Vagina (tissue), 2 donors: Measurements from ENCODE around the gene PLA2G10.

Source experiments
- POLR2A ChIP-seq, 2 donors: fragments of 450-650 bp; IDR thresholded peaks; one replicate each; pipeline ENCODE4 v1.6.1; 2017; ENCODE audit warnings: antibody characterized with exemption in 2 of 2, mild to moderate bottlenecking in 2 of 2, moderate library complexity in 2 of 2
- POLR2AphosphoS5 ChIP-seq, 2 donors: sonication (generic); formaldehyde crosslinking; IDR thresholded peaks; one replicate each; pipeline ENCODE4 v1.9.0; 2017; ENCODE audit warnings: antibody characterized with exemption in 2 of 2, mild to moderate bottlenecking in 2 of 2, low read depth in 1 of 2; ENCODE audit not compliant: insufficient read depth in 1 of 2
- TF ChIP-seq, protein P1 (sequence below), 3 experiments: fragments of 450-650 bp in 2 of 3; fragments of 200-600 bp in 1 of 3; sonication (generic) in 1 of 3; IDR thresholded peaks; one replicate each; pipeline ENCODE4 v1.5.1; 2017 to 2019; ENCODE audit warnings: antibody characterized with exemption in 3 of 3, mild to moderate bottlenecking in 2 of 3, moderate library complexity in 2 of 3

DNA sequence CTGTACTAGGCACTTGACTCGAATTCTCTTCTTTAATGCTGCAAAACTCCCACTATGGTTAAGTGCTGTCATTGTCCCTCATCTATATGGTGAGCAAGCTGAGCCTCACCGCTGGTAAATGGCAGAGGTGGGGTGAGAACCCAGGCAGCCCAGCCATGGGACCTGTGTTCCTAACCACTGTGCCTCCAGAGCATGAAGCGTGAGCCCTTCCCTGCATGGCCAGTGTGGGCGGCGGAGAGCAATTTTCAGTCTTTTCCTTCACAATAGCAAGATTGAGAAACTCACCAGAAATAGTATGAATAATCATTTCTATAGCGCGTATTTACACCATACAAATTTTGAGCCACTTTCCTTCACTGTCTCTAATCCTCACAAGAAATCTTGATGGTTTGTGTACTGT lies 52.2 kb downstream of the PLA2G10 start:
- TF ChIP-seq, protein P1, sequence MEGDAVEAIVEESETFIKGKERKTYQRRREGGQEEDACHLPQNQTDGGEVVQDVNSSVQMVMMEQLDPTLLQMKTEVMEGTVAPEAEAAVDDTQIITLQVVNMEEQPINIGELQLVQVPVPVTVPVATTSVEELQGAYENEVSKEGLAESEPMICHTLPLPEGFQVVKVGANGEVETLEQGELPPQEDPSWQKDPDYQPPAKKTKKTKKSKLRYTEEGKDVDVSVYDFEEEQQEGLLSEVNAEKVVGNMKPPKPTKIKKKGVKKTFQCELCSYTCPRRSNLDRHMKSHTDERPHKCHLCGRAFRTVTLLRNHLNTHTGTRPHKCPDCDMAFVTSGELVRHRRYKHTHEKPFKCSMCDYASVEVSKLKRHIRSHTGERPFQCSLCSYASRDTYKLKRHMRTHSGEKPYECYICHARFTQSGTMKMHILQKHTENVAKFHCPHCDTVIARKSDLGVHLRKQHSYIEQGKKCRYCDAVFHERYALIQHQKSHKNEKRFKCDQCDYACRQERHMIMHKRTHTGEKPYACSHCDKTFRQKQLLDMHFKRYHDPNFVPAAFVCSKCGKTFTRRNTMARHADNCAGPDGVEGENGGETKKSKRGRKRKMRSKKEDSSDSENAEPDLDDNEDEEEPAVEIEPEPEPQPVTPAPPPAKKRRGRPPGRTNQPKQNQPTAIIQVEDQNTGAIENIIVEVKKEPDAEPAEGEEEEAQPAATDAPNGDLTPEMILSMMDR (IDR thresholded peaks at IDR 0.05), result no peak
- TF ChIP-seq POLR2AphosphoS5 (IDR thresholded peaks at IDR 0.05; ENCODE audit: insufficient read depth in 1 of 2, low read depth in 1 of 2) (no peak), POLR2A (IDR thresholded peaks at IDR 0.05) (no peak)
